Transverse colon (tissue), 4 donors: ENCODE data around the gene WDR77. TPM values are rescaled to one million over a fixed set of nuclear protein-coding genes. Genes with fewer than 3 reads are reported as not detected.

Experiments
- DNase-seq: peaks from one replicate; pipeline ENCODE4 v3.0.0-alpha.2; 2019
- H3K27ac ChIP-seq, 4 donors: fragments of 200-600 bp; sonication (generic); 2 replicates each; pipeline ENCODE4 v1.5.1; 2016 to 2018; ENCODE audit warnings: inconsistent platforms in 4 of 4
- H3K27me3 ChIP-seq: fragments of 200-600 bp; sonication (generic); 2 replicates; pipeline ENCODE4 v1.5.1; 2017; ENCODE audit warnings: inconsistent platforms
- H3K36me3 ChIP-seq, 4 donors: fragments of 200-600 bp; sonication (generic); 2 replicates each; pipeline ENCODE4 v1.5.1; 2017 to 2019; ENCODE audit warnings: inconsistent platforms in 4 of 4
- H3K4me1 ChIP-seq, 4 donors: fragments of 200-600 bp; sonication (generic); 2 replicates each; pipeline ENCODE4 v1.5.1; 2017 to 2020; ENCODE audit warnings: inconsistent platforms in 4 of 4
- H3K4me3 ChIP-seq, 4 donors: fragments of 200-600 bp; sonication (generic); 1 replicate in 1 of 4; 2 replicates in 3 of 4; pipeline versions ENCODE4 v1.5.1 to v1.6.1; 2017 to 2019; ENCODE audit warnings: inconsistent platforms in 4 of 4
- H3K9me3 ChIP-seq, 2 donors: fragments of 200-600 bp; sonication (generic); 2 replicates each; pipeline ENCODE4 v1.5.1; 2017 to 2019; ENCODE audit warnings: inconsistent platforms in 2 of 2
- CTCF ChIP-seq, 5 experiments: fragments of 200-600 bp in 3 of 5; fragments of 450-650 bp in 2 of 5; sonication (generic) in 3 of 5; IDR thresholded peaks; 1 replicate in 2 of 5; 2 replicates in 3 of 5; pipeline ENCODE4 v1.5.1; 2016 to 2017; ENCODE audit warnings: antibody characterized with exemption in 5 of 5, inconsistent platforms in 3 of 5, mild to moderate bottlenecking in 2 of 5, moderate library complexity in 1 of 5
- EP300 ChIP-seq: sonication (generic); formaldehyde crosslinking; IDR thresholded peaks from one replicate; pipeline ENCODE4 v1.6.1; 2017; ENCODE audit warnings: antibody characterized with exemption, low read depth
- POLR2A ChIP-seq: fragments of 450-650 bp; IDR thresholded peaks from one replicate; pipeline ENCODE4 v1.6.1; 2016; ENCODE audit warnings: antibody characterized with exemption, mild to moderate bottlenecking, moderate library complexity
- POLR2AphosphoS5 ChIP-seq, 3 donors: sonication (generic); formaldehyde crosslinking; IDR thresholded peaks; one replicate each; pipeline ENCODE4 v1.6.1; 2016; ENCODE audit warnings: antibody characterized with exemption in 3 of 3
- WGBS, 2 donors: methylation state at CpG; one replicate each; pipeline ENCODE4 v1.1.5; 2018; ENCODE audit warnings: low coverage in 1 of 2; 5-methylcytosine and 5-hydroxymethylcytosine counted together
- in situ Hi-C, 4 donors: fragments of 200-750 bp; cut with MboI; loops; one replicate each; pipeline versions ENCODE4 v1.15.0 to v1.15.1; 2017; ENCODE audit warnings: low sequenced_read_pairs in 3 of 4, low pct_ligation_motif_present in 1 of 4, low pct_unique_long_range_greater_than_20kb in 1 of 4
- intact Hi-C: fragments of 100-400 bp; cut with DNase I; formaldehyde crosslinking; loops from one replicate; pipeline ENCODE4 v1.15.1; 2023; ENCODE audit warnings: low total_unique reads
- total RNA-seq, 4 donors: library from RNA; depleted of rRNA; stranded (reverse); fragments of >200 nt; gene quantifications; one replicate each; pipeline ENCODE4 v1.1.0, GENCODE V29; 2016

WDR77 gene
- total RNA-seq, 4 donors from 2014 or later: 10.7 to 46.0 (median 21.8) TPM

- Histone ChIP-seq H3K4me1 (no peaks in the 10 kb centered on the region), H3K9me3 (no peaks in the 10 kb centered on the region), H3K4me3 (no peak overlapping the region), H3K36me3 (peaks cover 0 to 9% (median 6%) of the 10 kb centered on the region in 4 donors), H3K27me3 (no peaks in the 10 kb centered on the region), H3K27ac (peak overlapping the region; percentile 32 to 56 (median 45))
- no peak for TF ChIP-seq EP300
- no peak for TF ChIP-seq POLR2AphosphoS5 (IDR thresholded peaks at IDR 0.05)
- no peak for TF ChIP-seq CTCF (IDR thresholded peaks at IDR 0.05)
- no peak for TF ChIP-seq POLR2A
- DNase-seq: no peak
- intact Hi-C loops: no loop called here
- WGBS, 2 donors: 78 to 83% methylated on average over 5 of the region's 5 CpGs
- in situ Hi-C loops: no loop called here
Measured at GRCh38 chr1:111470596-111470995, 21.5 kb upstream of the WDR77 start.

DNA sequence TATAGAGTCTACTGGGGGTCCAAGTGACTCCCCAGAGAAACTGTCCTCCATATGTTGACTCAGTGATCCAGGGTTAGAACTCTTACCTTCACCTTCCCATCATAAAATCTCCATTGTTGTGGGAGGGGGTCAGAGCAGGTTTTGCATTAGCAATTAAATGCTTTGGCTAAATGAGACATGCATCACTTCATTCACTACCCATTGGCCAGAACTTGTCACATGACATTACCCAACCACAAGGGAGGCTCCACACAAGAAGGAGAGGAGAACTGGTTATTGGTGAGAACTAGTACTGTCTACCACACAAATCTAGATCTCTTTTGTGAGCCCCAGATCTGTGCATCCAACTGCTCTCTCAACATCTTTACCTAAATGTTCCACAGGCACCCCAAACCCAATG is 20.5 kb upstream of the WDR77 start:
- H3K36me3 ChIP-seq: peaks cover 0 to 14% (median 7%) of the 10 kb centered on the region in 4 donors
- H3K4me1 ChIP-seq: no peaks in the 10 kb centered on the region
- H3K27me3 ChIP-seq: no peaks in the 10 kb centered on the region
- no peaks in the 10 kb centered on the region for H3K9me3 ChIP-seq
- TF ChIP-seq CTCF (IDR thresholded peaks at IDR 0.05): no peak
- TF ChIP-seq POLR2A: no peak
- TF ChIP-seq EP300: no peak
- TF ChIP-seq POLR2AphosphoS5 (IDR thresholded peaks at IDR 0.05): no peak
- intact Hi-C loops (no loop called here), in situ Hi-C loops (no loop called here)
- H3K4me3 ChIP-seq: no peak overlapping the region
- no peak overlapping the region for H3K27ac ChIP-seq
- no peak for DNase-seq

DNA sequence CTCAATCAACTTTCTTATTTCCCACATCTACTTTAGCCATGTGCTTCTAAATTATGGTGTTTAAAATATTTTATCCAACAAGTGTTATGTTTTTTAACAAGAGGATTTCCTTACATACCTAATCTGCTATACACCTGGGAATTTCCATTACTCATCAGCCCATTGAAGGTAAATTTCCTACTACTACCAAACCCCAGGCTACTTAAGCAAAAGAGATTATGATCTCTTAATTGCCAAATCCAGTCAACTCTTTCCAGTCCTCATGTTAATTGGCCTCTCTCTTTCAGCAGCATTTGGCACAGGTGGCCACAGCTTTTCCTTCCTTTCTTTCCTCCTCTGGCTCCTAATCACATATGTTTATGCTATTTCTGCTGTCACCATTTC is 19.7 kb upstream of the WDR77 start:
- H3K4me1 ChIP-seq: no peaks in the 10 kb centered on the region
- no peaks in the 10 kb centered on the region for H3K9me3 ChIP-seq
- DNase-seq: no peak
- intact Hi-C loops (no loop called here), in situ Hi-C loops (no loop called here)
- H3K36me3 ChIP-seq: peaks cover 0 to 14% (median 7%) of the 10 kb centered on the region in 4 donors
- no peak for TF ChIP-seq POLR2A
- no peak for TF ChIP-seq EP300
- no peak for TF ChIP-seq CTCF (IDR thresholded peaks at IDR 0.05)
- no peak for TF ChIP-seq POLR2AphosphoS5 (IDR thresholded peaks at IDR 0.05)
- no peak overlapping the region for H3K27ac ChIP-seq
- no peaks in the 10 kb centered on the region for H3K27me3 ChIP-seq
- H3K4me3 ChIP-seq: no peak overlapping the region

- 88 to 94% methylated on average over 2 of the region's 2 CpGs for WGBS, 2 donors
- in situ Hi-C loops: no loop called here
- no peak for DNase-seq
- Histone ChIP-seq H3K9me3 (no peaks in the 10 kb centered on the region), H3K27ac (no peak overlapping the region), H3K36me3 (peaks cover 0 to 14% (median 7%) of the 10 kb centered on the region in 4 donors), H3K4me1 (no peaks in the 10 kb centered on the region), H3K27me3 (no peaks in the 10 kb centered on the region), H3K4me3 (no peak overlapping the region)
- intact Hi-C loops: no loop called here
- TF ChIP-seq CTCF (IDR thresholded peaks at IDR 0.05) (no peak), POLR2A (no peak), POLR2AphosphoS5 (IDR thresholded peaks at IDR 0.05) (no peak), EP300 (no peak)
Measured at GRCh38 chr1:111467865-111468716, 19.0 kb upstream of the WDR77 start.
